GM18861 (cell line): ENCODE measurements around the gene ACP7.
"Not testable (repeated sequence)": the region's sequence is repeated elsewhere in the genome, so short reads cannot be mapped to it uniquely, and the experiment has no call there.

Source experiments
- ATAC-seq: cut with Tn5 transposase; IDR thresholded peaks from one replicate; pipeline ENCODE4 v1.9.1; 2021; ENCODE audit not compliant: unreplicated experiment

Gene ACP7

GRCh38 chr19:39130337-39131254 is 46.4 kb downstream of the ACP7 start:
- no peak for ATAC-seq

- no peak for ATAC-seq
These were observed 47.1 kb downstream of the ACP7 start for GRCh38 chr19:39131255-39131755.

- no peak for ATAC-seq
These were observed 48.3 kb downstream of the ACP7 start for GRCh38 chr19:39132344-39132969.

- no peak for ATAC-seq
These were observed 49.5 kb downstream of the ACP7 start for GRCh38 chr19:39133431-39134270.

- ATAC-seq: no peak
These were observed 51.5 kb downstream of the ACP7 start for GRCh38 chr19:39135701-39136100.

GRCh38 chr19:39136225-39136940 is 52.2 kb downstream of the ACP7 start:
- no peak for ATAC-seq

- no peak for ATAC-seq
These were observed 53.0 kb downstream of the ACP7 start for GRCh38 chr19:39137131-39137530.

- no peak for ATAC-seq
These were observed 54.3 kb downstream of the ACP7 start for GRCh38 chr19:39138221-39139211.

- ATAC-seq: no peak
These were observed 55.2 kb downstream of the ACP7 start for GRCh38 chr19:39139305-39139874.

- no peak for ATAC-seq
These were observed 55.8 kb downstream of the ACP7 start for GRCh38 chr19:39139971-39140453.

GRCh38 chr19:39140594-39140993 is 56.4 kb downstream of the ACP7 start:
- ATAC-seq: no peak

GRCh38 chr19:39141929-39142328 is 57.8 kb downstream of the ACP7 start:
- ATAC-seq: no peak

- no peak for ATAC-seq
These were observed 58.5 kb downstream of the ACP7 start for GRCh38 chr19:39142630-39143029.

- ATAC-seq: not testable (repeated sequence)
These were observed 59.7 kb downstream of the ACP7 start for GRCh38 chr19:39143757-39144289.

GRCh38 chr19:39144290-39145071 is 60.3 kb downstream of the ACP7 start:
- no peak for ATAC-seq

- ATAC-seq: no peak
These were observed 61.2 kb downstream of the ACP7 start for GRCh38 chr19:39145180-39145953.

- no peak for ATAC-seq
These were observed 61.9 kb downstream of the ACP7 start for GRCh38 chr19:39146091-39146490.
